Umbilical cord (tissue), 2 donors: ENCODE data around the gene RNF175. TPM values are rescaled to one million over a fixed set of nuclear protein-coding genes. Genes with fewer than 3 reads are reported as not detected.

Experiments
- DNase-seq: peaks from one replicate; pipeline ENCODE4 v3.0.0-alpha.2; 2015; ENCODE audit warnings: low spot score
- total RNA-seq: library from RNA; depleted of rRNA; stranded (reverse); fragments of >200 nt; gene quantifications from one replicate; pipeline ENCODE4 v1.2.3, GENCODE V29; 2014; ENCODE audit warnings: low replicate concordance; ENCODE audit not compliant: insufficient read depth

RNF175 gene
- total RNA-seq = 1.7 TPM

DNA sequence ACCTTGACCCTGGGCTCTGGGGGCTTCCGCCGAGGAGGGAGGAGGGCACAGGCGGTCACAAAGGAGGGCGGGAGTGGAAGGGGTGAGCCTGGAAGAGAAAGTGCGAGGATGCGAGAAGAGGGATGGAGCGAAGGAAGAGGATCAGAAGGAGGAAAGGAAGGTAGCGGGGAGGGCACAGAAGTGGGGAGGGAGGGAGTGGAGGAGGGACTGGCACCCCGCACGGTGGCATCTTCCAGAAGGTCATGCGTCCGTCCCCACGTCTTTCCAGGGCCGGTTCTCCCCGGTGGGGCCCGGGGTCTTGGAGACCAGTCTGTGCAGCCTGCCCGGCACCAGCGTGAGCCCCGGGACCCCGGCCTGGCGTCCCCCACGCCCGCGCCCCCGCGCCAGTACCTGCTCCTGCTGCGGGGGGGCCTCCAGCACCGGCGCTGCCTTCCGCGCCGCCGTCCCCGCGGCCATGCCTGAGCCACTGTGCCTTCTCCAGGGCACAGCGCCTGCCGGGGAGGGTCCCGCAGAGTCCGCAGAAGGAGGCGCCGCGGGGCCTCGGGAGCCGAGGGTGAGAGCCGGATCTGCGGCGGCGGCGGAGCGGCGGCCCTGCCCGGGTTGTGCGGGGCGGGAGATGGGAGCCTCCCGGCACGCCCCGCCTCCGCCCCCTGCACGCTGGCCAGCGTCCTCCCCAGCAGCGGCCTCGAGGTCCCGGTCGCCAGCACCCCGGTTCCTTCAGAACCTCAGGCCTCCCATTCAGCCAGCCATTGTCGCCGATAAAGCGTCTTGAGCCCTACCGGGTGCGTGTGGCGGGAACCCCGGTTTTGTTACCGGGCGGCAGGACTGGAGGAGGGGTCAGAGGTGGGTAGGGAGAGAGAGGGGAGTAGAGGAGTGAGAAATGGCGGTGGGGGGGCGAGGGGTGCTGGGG is at the start of gene RNF175:
Gene RNF175, minus strand, starts transcription at position 618 of the 910 bp plus-strand sequence. Its CDS starts 162 bp downstream, at position 456.
- no peak for DNase-seq

DNA sequence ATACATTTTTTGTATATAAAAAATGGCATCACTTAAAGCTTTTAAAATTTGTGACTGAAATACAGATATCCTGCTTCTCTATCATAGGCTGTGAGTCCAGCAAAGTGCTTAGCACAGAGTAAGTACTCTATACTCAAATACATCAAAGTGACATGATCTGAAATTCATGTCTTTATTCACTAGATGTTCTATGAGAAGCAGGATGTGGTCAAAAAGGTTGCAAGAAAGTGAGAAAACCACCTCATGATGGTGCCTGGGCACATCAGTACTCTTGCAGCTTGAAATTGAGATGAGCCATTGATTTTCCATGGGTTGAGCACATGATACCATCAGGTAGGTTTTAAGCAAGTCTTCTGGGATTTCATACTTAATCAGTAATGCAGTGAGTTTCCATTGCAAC is 49.5 kb upstream of the RNF175 start:
- DNase-seq = peak; percentile 31

DNA sequence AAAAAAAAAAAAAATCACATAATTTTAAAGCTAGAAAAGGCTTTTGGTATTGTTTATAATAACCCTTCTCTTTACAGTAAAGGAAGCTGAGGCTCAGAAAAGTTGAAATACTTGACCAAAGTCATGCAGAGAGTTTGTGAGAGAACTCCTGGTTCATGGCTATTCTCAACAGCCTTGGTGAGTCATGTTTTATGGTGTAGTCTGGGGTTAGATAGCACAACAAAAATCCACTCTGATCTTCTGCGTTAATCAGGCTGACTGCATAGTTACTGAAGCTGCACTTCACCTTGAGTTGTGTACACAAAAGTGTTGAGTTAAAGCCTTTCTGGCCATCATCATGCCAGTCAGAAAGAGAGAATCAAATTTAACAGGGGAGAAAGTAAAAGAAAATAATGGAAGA is 48.4 kb upstream of the RNF175 start:
- DNase-seq = peak; percentile 81

DNA sequence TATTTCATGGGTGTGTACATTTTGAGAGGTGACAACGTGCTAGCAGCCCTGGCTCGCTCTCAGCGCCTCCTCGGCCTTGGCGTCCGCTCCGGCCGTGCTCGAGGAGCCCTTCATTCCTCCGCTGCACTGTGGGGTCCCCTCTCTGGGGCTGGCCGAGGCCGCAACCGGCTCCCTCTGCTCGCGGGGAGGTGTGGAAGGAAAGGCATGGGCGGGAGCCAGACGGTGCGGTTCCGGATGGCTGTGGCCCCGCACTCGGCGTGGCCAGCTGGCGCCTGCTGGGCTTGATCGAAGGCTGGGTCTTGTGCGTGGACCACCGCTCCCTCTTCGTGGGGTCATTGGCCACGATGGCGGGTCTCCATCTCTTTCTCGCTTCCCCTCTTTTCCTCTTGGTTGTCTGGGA is 46.2 kb upstream of the RNF175 start:
- no peak for DNase-seq

DNA sequence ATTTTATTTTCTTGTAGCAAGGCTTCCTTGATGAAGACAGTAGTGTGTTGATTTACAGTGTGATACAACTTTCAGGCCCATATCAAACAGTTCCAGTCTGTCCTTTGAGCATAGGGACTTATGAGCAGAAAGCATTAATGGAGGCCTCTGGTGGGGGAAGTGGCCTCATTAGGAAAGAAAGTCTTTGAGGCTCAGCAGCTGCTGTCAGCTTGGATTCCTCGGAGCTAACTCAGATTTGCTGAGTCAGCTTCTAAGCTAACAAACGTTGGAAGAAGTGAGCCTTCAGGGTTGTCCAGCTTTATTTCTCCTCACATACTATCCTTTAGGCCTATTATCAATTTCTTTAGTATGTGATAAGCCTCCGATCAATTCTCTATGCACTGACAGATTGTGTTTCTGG is 44.9 kb upstream of the RNF175 start:
- peak; percentile 96 for DNase-seq

DNA sequence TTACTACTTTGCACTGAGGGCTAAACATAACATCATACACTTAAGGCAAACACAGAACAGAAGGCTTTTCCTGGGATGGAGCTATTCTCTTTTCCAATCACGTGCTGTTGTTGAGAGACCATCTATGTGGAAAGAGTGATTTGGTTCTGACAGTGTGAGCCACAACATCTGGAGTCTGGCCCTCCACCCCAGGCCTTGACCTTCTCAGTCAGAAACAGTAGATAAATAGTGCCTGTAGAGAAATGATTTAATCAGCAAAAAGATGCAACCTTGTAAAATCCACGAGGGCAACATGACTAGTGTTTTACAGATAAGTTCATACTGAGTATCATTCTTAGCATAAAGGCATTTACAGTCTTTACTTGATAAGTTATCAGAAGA is 39.9 kb upstream of the RNF175 start:
- DNase-seq = peak; percentile 91

DNA sequence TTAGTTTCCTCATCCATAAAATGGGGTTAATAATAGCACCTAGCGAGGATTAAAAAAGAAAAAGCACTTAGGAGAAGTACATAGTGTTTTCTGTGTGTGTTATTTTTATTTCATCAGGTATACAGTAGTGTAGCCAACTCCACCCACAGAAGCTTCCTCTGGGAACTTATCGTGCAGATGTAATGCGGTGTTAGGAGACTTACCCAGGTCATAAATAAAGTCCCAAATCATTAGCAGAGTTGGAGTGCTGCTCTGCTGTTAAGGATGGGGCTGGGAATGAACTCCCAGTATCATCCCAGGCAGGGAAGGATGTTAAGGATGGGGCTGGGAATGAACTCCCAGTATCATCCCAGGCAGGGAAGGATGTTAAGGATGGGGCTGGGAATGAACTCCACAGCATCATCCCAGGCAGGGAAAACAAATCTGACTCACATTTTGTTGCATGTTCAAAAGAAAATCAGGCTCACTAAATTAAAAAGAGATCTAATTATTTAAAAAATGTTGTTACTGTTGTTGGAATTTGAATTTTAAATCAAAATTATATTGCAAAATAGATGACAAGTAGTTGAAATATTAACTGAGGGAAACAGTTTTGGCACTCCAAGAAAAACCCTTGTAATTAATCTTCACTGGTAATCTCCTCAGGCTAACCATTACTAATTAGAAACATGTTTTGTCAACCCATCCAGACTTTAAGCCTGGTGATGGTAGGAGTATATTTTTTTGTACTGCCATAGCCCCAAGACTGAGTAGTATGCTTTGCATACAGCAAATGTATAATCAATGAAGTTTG is 39.3 kb upstream of the RNF175 start:
- no peak for DNase-seq

DNA sequence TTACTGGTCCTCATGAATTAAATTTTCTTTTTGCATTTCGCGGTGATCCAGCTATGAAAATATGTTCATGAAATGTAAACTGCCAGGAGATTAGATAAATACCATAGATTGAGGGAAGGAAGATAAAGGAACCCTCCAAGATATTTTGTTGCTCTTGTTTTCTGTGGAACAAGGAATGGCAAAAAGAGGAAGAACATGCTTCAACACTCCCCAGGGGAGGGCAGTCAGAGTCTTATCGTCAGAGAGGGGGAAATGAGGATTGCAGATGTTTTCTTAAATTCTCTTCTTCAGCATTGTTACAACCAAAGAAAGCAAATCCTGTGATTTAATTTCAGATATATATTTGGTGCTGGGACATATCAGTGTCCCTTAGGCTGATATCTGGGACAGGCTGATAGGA is 38.6 kb upstream of the RNF175 start:
- DNase-seq = peak; percentile 78

DNA sequence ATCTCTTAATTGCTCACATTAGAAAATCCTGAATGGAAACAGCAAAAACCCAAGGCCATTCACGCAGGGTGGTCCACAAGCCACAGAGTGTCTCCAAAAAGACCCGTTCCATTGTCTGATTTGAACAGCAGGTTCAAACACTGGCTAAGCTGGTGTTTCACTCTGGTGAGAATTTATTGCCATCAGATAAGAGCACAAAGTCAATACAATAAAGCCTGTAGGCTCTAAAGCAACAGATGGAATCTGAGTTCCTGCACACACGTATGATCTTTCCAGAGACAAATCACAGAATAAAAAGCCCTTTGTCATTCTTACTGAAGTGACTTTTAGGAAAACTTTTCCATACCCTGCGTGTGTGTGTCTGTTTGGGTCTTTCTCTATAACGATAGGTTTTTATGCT is 34.2 kb upstream of the RNF175 start:
- DNase-seq = no peak

DNA sequence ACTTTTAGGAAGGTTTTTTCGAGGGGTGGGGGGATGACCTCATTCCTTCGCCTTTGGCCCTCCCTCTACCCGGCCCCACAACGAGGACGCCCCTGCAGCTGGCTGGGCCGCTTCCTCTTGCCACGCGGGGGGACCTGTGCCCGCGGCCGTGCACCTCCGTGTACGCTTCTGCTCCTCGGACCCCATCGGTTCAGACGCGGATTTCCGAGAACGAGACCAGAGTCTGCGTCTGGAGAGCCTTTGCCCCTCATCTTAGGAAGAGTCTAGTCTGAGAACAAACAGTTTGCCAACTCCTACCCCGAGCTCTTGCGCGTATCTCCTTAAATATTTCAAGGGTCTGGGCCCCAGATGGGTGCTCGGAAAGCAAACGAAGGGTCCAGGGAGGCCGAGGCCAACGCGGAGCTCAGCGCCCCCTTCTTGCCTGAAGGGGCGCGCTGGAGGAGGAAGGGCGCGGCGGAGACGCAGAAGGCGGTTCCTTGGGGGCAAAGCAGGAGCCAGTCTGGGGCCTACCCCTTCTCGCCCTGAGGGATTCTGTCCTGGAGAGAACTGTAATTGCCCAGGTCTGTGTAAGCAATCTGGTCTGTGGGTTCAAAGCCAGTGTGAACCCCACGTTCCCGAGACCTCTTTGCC is 32.9 kb upstream of the RNF175 start:
- DNase-seq = no peak

DNA sequence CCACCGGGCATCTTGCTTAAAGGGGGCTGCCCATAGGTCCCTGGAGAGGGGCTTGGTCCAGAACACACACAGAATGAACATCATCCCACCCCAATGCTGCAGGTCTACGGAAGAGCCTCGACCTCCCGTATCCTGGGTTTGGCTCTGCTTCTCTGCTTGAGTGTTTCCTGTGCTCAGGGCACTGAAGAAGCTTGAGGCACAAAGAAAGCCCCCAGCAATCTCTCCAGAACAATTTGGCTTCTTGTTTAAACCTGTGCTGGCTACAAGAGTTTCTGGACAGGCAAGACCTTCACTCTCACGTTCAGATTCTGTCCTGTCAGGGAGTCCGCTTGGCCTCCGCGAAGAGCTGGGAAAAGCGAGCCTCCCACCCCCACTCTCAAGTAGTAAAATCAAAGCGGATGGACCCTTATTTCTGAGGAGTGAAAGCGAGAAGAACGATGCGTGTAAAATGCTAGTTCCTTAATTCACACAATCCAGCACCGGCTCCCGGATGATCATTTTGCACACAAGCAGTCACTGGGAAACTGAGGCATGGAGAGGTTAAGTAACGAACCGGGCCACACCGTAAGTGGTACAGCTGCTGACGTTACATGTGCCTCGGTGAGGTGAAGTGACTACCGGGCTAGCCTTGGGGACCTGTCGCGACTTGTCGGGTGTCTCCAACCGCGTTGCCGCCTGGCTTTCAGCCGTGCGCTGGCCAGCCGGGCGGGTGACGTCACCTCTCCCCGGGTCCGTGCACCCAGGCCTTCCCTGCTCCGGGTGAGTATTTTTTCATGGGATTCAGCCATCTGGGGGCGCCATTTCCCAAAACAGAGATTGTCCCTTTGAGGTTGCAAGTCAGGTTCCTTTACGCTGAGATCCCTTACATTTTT is 32.2 kb upstream of the RNF175 start:
- peak; percentile 92 for DNase-seq

DNA sequence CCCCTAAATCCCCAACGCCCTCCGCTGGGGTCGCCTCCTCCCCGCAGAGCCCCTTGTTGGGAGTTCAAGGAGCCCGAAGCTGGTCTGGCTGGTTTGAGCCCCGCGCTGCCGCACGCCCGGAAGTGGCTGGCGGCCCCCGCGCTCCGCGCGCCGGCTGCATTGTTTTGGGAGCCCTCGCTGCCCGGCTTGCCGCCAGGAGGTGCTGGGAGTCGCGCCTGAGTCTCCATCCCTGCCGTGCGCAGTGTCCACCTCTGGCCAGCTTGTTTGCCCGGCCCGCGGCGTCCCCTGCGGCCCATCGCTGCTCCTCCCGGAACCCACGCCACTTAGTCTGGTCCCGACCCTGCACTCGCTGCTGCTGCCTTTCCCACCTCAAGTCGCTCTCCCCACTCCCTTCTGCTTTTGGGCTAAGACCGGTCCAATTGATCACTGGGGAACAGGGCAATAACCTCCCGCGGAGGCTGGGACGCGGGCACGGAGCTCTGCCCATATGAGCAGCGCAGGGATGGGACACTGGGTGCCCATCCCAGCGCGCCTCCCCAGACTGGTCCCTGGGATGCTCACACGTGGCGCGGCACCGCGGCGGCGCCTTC is 31.2 kb upstream of the RNF175 start:
- no peak for DNase-seq

DNA sequence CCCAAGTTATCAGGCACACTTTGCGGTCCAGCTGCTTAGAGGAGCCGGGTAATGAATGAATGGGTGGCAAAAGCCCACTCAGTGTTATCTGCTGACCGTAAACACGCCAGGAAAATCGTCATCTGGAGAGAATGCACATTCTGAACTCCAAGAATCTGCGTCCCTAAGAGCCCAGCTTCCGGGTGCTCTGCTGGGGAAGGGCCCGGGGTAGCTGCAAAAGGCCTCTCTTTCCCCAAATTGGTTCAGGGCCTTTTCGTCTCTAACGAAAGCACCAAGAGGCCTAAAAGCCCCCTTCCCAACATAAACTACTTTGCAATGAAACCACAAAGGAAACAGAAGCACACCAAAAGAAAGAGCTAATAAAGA is 30.7 kb upstream of the RNF175 start:
- no peak for DNase-seq

DNA sequence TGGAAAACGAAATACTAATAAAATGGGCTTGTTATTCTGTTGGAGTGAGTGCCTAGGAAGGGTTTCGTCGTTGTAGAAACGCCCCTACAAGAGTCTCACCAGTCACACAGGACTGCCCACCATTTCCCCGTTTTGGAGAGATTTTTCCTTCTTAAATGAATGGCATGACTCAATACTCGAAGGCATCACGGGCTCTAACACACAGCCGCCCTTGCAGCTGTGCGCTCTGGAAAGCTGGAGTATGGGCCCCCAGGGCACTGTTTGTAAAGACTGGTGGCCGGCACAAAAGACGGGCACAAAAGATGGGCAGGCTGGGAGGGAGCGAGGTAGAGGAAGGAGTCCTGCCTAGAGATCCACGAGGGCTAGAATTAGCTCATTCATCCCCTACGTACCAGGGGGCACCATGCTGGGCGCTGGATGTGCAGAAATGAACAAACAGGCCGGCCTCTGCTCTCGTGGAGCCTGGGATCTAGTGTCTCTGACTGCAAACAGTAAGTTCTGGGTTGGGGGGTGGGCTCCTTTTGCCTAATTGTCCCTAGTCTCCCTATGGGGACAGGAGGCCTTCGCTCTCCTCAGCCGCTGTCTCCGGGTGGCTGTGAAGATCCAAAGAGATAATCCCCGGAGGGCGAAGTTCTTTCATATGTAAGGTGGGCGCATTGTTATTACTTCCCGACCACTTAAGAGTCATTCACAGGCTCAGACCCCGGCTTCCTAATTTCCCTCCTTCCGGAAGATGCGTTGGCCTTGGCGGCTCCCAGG is 30.1 kb upstream of the RNF175 start:
- no peak for DNase-seq

DNA sequence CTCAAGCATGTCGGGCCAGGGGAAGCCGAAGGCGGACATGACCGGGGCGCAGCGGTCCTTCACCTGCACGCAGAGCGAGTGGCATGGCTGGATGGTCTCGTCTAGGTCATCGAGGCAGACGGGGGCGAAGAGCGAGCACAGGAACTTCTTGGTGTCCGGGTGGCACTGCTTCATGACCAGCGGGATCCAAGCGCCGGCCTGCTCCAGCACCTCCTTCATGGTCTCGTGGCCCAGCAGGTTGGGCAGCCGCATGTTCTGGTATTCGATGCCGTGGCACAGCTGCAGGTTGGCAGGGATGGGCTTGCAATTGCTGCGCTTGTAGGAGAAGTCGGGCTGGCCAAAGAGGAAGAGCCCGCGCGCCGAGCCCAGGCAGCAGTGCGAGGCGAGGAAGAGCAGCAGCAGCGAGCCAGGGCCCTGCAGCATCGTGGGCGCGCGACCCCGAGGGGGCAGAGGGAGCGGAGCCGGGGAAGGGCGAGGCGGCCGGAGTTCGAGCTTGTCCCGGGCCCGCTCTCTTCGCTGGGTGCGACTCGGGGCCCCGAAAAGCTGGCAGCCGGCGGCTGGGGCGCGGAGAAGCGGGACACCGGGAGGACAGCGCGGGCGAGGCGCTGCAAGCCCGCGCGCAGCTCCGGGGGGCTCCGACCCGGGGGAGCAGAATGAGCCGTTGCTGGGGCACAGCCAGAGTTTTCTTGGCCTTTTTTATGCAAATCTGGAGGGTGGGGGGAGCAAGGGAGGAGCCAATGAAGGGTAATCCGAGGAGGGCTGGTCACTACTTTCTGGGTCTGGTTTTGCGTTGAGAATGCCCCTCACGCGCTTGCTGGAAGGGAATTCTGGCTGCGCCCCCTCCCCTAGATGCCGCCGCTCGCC is 28.8 kb upstream of the RNF175 start, which contains the start of gene SFRP2:
Gene SFRP2, minus strand, starts transcription at position 671 of the 864 bp plus-strand sequence. Its CDS starts 248 bp downstream, at position 423.
- DNase-seq = peak; percentile 86

DNA sequence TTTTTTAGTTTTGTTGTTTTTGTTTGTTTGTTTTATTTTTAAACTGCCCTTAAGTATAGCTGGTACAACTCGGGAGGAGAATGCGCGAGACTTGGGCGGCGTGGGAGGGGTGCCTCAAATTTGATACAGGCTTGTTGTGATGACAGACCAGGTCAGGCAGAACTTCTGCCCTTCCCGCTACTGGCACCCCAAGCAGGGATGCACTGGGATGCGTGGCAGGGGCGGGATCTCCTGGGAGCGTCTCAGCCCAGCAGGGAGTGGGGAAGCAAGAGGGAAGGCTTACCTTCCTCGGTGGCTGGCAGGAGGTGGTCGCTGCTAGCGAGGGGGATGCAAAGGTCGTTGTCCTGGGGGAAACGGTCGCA is 28.2 kb upstream of the RNF175 start:
- DNase-seq = no peak

DNA sequence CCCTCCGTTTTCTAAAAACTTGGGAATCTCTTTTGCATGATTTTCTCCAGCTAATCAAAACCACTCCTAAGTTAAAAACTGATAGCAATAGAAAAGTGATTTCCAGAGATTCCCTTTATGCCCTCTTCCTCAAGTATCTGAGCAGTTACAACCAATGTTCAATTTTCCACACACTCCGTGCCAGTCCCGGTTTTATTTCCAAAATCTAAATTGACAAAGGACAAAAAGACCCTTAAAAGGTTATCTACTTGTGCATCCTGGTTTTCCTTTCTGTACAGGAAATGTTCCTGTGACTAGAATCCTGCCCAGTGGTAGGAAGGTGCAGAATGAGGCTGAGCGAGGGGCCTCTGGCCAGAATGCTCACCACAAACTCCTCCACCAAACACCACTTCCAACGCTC is 27.8 kb upstream of the RNF175 start:
- no peak for DNase-seq

DNA sequence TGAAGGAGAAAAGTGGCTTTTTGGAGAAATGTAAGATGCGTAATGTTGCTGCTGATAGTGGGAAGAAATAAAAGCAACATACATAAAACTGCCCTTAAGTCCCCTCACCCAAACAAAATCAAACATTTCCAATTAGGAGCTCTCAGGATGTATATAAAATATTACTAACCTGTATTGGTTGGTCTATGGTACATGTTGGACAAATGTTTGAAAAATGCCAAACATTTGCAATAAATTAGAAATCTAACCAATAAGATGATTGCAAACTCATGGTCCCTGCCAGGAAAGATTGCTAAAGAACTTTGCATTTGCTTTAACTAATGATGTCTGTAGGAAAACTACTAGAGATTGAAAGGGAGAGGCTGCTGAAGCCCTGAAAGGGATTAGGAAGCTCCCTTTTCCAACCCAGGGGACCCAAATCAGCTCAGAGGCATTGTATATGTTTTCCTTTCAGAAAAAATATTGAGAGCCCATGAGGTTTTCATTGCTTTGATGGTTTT is 27.3 kb upstream of the RNF175 start:
- no peak for DNase-seq
